GM10248 (cell line): ENCODE results near the gene HS3ST5.

Experiments used
- CTCF ChIA-PET: fragments of 300-600 bp; sonication (Branson Sonifier 250); formaldehyde crosslinking; extraction: SDS; loops from one replicate; lab custom pipeline; 2021; ENCODE audit warnings: antibody characterized with exemption; lab: Yijun Ruan, JAX
- POLR2A ChIA-PET: fragments of 350-650 bp; sonication (Branson Sonifier 250); formaldehyde crosslinking; extraction: SDS; loops from one replicate; lab custom pipeline; 2020; ENCODE audit warnings: antibody characterized with exemption; lab: Yijun Ruan, JAX
- DNase-seq: peaks from one replicate; pipeline ENCODE4 v3.0.0; 2012; ENCODE audit errors: extremely low spot score
- CTCF ChIP-seq: IDR thresholded peaks from 2 replicates; pipeline ENCODE4 v1.5.1; 2012; ENCODE audit warnings: mild to moderate bottlenecking, low read depth; ENCODE audit errors: extremely low read depth, missing control alignments, control extremely low read depth

Gene HS3ST5

DNA sequence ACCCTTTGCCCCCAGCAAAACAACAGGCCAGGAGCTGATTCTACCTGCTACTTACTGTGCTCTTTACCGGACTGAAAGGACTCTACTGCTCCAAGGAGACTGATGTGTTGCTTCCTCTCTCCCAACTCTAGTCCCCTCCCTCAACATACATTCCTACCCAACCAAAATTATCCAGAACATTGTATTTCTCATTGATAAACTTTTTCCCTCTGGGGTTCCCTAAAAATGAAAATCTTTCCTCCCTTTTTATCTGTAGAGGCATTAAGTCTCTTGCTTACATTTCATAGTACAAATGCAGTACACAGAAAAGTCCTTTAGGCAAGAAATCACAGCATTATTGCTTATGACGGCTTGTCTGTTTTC is 940 bp upstream of the HS3ST5 start:
- no peak for DNase-seq
- no peak for TF ChIP-seq CTCF
- ChIA-PET CTCF (interaction anchor here (1.0 to 1.3 kb wide), 3 partner anchors 10 to 39 kb away, joined by 3 to 4 read pairs (median 3); no protein-coding TSS in a partner anchor), POLR2A (no interaction called here)

DNA sequence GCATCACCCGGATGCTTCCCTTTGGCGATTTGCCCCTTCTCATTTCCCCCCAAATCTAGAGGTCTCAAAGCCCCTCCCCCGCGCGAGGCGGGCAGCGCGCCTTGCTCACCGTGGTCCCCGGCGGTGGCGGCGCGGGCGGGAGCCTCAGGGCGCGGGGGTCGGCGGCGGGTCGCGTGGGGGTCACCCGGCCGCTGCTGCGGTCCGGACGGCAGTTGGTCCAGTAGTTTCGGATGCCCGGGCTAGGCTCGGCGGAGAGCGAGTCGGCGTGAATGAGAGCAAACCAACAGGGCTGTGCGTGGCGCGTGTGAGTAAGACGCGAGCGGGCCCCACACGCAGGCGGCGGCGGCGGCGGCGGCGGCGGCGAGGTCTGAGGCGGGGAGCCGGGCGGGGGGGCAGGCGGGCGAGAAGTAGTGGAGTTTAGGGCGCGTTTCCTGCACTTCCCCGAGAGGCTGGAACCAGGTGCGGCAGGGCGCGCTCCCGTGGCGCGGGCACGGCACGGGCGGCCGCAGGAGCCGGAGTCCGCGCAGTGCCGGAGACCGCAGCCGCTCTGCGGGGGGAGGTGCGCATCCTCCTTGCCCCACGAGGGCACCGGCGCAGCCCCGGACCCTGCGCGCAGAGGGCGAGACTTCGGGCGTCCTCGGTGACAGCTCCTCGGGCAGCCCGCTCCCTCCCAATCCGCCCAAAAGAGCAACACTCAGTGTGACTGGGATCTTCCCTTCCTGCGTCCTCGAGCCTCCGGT is 567 bp downstream of the HS3ST5 start:
- ChIA-PET POLR2A (no interaction called here), CTCF (no interaction called here)
- TF ChIP-seq CTCF, result no peak
- peak; percentile 9 for DNase-seq

- ChIA-PET CTCF (interaction anchor here (0.6 kb wide), 1 partner anchor 379 kb away, joined by 3 read pairs; no protein-coding TSS in a partner anchor), POLR2A (no interaction called here)
- TF ChIP-seq CTCF, result no peak
- DNase-seq, result no peak
These were observed 3.1 kb downstream of the HS3ST5 start for GRCh38 chr6:114339706-114340105.

DNA sequence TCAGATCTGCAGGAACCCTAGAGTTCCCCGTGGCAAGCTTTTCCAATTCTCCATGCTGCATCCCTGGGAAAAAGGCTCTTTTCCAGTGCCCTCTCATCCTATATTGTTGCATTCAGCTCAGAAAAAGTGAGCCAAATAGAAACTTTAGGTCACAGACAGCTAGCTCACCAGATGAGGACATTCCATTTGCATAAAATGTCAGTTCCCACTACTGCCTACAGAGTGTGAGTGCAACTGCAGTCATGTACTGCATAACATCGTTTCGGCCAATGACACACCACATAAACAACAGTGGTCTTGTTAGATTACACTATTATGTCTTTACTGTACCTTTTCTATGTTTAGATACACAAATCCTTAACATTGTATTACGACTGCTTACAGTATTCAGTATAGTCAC is 8.6 kb downstream of the HS3ST5 start:
- ChIA-PET CTCF (no interaction called here), POLR2A (no interaction called here)
- TF ChIP-seq CTCF, result no peak
- no peak for DNase-seq

- ChIA-PET POLR2A (no interaction called here), CTCF (no interaction called here)
- no peak for TF ChIP-seq CTCF
- no peak for DNase-seq
These were observed 15.7 kb downstream of the HS3ST5 start for GRCh38 chr6:114327074-114327473.

DNA sequence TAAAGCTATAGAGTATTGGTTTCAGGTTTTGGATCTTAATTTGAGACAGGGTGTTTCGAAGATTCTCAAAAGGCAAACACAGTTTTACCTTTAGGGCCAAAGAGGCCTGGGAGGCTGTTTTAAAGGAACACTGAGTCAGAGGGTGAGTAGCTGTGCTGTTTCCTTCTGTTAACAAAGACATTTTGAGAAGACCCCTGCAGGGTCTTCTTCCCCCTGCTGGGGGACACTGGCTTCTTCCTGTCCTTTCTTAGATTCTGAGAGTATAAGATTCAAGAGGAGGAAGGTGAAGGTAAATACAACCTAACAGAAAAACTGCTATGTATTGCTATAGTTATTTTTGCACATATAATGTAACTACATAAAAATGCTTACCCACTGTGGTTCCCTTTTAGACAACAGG is 19.0 kb downstream of the HS3ST5 start:
- ChIA-PET CTCF (no interaction called here), POLR2A (no interaction called here)

More for the DNA sequence above, 19.0 kb downstream of the HS3ST5 start:
- no peak for TF ChIP-seq CTCF
- DNase-seq, result no peak
